Measurements from ENCODE around the gene STYX. TPM values are rescaled to one million over a fixed set of nuclear protein-coding genes. Genes with fewer than 3 reads are reported as not detected.

Gene STYX
- total and polyA plus RNA-seq, 2 donors from 2014 or later = 4.3 to 11.5 TPM

DNA sequence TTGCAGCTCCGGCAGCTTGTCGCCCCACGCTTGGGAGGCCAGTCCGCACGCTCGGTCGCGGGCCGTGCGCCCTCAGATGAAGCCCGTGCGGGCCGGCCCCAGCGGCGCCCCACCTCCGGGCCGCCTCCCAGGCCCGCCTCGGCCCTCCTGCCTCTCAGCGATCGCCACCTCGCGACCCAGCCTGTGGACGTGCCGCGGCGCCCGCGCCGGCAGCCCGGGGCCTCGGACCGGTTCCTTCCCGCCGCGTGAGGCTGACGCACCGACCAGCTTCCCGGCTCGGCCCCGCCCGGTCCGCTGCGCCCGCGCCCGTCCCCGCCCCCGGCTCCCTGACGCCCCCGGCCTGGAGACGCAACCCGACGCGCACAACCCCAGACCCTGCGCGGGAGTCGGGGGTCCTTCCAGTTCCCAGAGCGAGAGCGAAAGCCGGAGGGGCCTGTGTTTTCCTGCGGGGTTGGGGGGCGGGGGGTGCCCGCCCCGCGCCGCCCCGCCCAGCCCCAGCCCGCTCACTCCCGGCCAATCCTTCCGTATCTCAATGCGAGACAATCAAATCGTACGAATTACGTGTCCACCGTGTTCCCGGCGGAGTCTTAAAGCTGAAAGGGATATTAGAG lies 34.4 kb upstream of the STYX start, which contains the start of gene ERO1A:
Gene ERO1A (minus strand): TSS at position 78 of the 611 bp plus-strand sequence. CDS start 77 bp downstream, at position 1.
- H3K27me3 ChIP-seq (ENCODE audit: control insufficient read depth, insufficient read depth, low read length) = no peaks in the 10 kb centered on the region
- FAIRE-seq = no peak
- no peaks in the 10 kb centered on the region for H3K36me3 ChIP-seq (ENCODE audit: control insufficient read depth in 2 of 3, insufficient read depth in 3 of 3, low read length in 3 of 3)
- H3K27ac ChIP-seq (ENCODE audit: low read depth in 2 of 2, low read length in 2 of 2) = peak within 1 kb of the TSS; percentile 93 to 99
- peak within 1 kb of the TSS; percentile 47 to 95 (median 82) for H3K9ac ChIP-seq (ENCODE audit: low read length in 3 of 3)
- H3K9me3 ChIP-seq (ENCODE audit: control insufficient read depth in 2 of 3, insufficient read depth in 1 of 3, low read length in 3 of 3) = no peaks in the 10 kb centered on the region
- H3K4me3 ChIP-seq (ENCODE audit: low read length in 3 of 3) = peak within 1 kb of the TSS; percentile 70 to 97 (median 87)
- DNase-seq = peak; percentile 75 to 96 (median 86)
- TF ChIP-seq, protein P1, sequence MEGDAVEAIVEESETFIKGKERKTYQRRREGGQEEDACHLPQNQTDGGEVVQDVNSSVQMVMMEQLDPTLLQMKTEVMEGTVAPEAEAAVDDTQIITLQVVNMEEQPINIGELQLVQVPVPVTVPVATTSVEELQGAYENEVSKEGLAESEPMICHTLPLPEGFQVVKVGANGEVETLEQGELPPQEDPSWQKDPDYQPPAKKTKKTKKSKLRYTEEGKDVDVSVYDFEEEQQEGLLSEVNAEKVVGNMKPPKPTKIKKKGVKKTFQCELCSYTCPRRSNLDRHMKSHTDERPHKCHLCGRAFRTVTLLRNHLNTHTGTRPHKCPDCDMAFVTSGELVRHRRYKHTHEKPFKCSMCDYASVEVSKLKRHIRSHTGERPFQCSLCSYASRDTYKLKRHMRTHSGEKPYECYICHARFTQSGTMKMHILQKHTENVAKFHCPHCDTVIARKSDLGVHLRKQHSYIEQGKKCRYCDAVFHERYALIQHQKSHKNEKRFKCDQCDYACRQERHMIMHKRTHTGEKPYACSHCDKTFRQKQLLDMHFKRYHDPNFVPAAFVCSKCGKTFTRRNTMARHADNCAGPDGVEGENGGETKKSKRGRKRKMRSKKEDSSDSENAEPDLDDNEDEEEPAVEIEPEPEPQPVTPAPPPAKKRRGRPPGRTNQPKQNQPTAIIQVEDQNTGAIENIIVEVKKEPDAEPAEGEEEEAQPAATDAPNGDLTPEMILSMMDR (IDR thresholded peaks at IDR 0.05; ENCODE audit: borderline replicate concordance, extremely low read depth, insufficient read depth) = no peak
- intact Hi-C loops (cut with DNase I) = no loop called here
- H3K4me1 ChIP-seq (ENCODE audit: control insufficient read depth in 2 of 3, insufficient read depth in 2 of 3, low read depth in 1 of 3, low read length in 3 of 3) = peaks cover 0 to 7% (median 2%) of the 10 kb centered on the region in 3 donors

DNA sequence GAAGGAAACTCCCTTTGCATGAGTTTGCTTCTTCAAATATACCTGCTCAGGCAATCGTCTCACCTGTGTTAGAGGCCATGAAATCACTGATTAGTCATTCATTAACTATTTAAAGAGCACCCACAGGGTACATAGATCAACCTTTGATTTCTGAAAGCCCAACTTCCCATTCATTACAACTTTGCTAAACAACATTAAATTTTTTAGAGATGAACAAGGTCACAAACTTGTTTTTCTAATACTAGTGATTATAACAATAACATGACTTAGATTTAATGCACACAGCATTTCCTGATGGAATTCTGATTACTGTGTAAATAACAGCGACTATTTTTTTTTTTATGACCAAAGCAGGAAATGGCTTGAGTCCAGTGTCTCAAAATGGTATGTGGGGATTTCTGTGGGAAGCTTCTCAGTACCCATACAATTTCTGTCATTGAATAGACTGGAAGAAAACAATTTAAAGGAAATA lies 29.2 kb upstream of the STYX start:
- peaks cover 3 to 10% (median 5%) of the 10 kb centered on the region in 3 donors for H3K4me1 ChIP-seq (ENCODE audit: control insufficient read depth in 2 of 3, insufficient read depth in 2 of 3, low read depth in 1 of 3, low read length in 3 of 3)
- H3K27me3 ChIP-seq (ENCODE audit: control insufficient read depth, insufficient read depth, low read length) = no peaks in the 10 kb centered on the region
- no peaks in the 10 kb centered on the region for H3K9me3 ChIP-seq (ENCODE audit: control insufficient read depth in 2 of 3, insufficient read depth in 1 of 3, low read length in 3 of 3)
- H3K36me3 ChIP-seq (ENCODE audit: control insufficient read depth in 2 of 3, insufficient read depth in 3 of 3, low read length in 3 of 3) = no peaks in the 10 kb centered on the region
- peak overlapping the region; percentile 12 to 81 for H3K27ac ChIP-seq (ENCODE audit: low read depth in 2 of 2, low read length in 2 of 2)
- TF ChIP-seq, protein P1 (IDR thresholded peaks at IDR 0.05; ENCODE audit: borderline replicate concordance, extremely low read depth, insufficient read depth) = no peak
- intact Hi-C loops (cut with DNase I) = no loop called here
- DNase-seq = peak in 2 of 5 donors; percentile 44 to 48
- FAIRE-seq = peak; percentile 39
- peak overlapping the region in 1 of 3 donors; percentile 32 for H3K4me3 ChIP-seq (ENCODE audit: low read length in 3 of 3)
- peak overlapping the region in 1 of 3 donors; percentile 10 for H3K9ac ChIP-seq (ENCODE audit: low read length in 3 of 3)

DNA sequence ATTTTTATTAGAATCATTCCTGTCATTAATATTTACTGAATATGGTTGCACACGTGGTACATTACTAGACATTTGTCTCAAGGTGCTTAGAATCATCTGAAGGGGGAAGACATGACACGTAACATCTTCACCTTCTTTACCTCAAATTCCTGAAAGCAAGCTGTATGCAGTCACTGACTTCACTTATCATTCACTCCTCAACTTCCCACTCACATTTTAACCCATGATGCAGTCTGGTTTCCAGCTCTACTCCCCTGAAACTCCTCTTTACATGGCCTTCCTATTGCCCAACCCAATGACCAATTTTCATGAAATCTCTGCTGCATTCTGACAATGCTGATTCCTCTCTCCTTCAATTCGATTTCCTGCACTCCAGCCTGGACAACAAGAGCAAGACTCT lies 28.7 kb upstream of the STYX start:
- Histone ChIP-seq H3K4me1 (ENCODE audit: control insufficient read depth in 2 of 3, insufficient read depth in 2 of 3, low read depth in 1 of 3, low read length in 3 of 3) (peaks cover 3 to 10% (median 4%) of the 10 kb centered on the region in 3 donors), H3K4me3 (ENCODE audit: low read length in 3 of 3) (peak overlapping the region in 1 of 3 donors; percentile 32), H3K9me3 (ENCODE audit: control insufficient read depth in 2 of 3, insufficient read depth in 1 of 3, low read length in 3 of 3) (no peaks in the 10 kb centered on the region), H3K36me3 (ENCODE audit: control insufficient read depth in 2 of 3, insufficient read depth in 3 of 3, low read length in 3 of 3) (no peaks in the 10 kb centered on the region), H3K27me3 (ENCODE audit: control insufficient read depth, insufficient read depth, low read length) (no peaks in the 10 kb centered on the region), H3K27ac (ENCODE audit: low read depth in 2 of 2, low read length in 2 of 2) (peak overlapping the region; percentile 12 to 81), H3K9ac (ENCODE audit: low read length in 3 of 3) (no peak overlapping the region)
- intact Hi-C loops (cut with DNase I) = no loop called here
- peak in 1 of 5 donors; percentile 6 for DNase-seq
- no peak for FAIRE-seq
- TF ChIP-seq, protein P1 (IDR thresholded peaks at IDR 0.05; ENCODE audit: borderline replicate concordance, extremely low read depth, insufficient read depth) = no peak
